Inferior parietal cortex (tissue), 1 donor: Measurements from ENCODE around the gene SDCBP2.

ENCODE experiments used
- DNase-seq: peaks from one replicate; pipeline ENCODE4 v3.0.0-alpha.2; 2016; ENCODE audit errors: extremely low spot score

SDCBP2 gene

DNA sequence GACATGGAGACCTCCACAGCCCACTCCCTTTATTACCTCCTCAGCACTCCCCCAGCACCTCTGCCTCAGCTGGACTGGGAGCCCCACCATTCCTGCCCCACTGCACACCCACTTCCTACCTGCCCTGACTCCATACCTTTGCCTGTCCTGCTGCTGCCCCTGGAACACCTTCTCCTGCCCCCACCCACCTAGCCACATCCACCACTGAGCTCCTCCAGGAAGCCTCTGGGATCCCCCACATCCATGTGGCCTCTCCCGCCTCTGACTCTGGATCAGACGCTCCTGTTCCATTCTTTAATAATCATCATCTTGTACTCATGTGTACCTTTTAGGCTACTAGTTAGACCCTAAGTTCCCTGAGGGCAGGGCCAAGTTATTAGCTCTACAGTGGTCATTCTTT, 2.2 kb upstream of the SDCBP2 start:
- DNase-seq: no peak

DNA sequence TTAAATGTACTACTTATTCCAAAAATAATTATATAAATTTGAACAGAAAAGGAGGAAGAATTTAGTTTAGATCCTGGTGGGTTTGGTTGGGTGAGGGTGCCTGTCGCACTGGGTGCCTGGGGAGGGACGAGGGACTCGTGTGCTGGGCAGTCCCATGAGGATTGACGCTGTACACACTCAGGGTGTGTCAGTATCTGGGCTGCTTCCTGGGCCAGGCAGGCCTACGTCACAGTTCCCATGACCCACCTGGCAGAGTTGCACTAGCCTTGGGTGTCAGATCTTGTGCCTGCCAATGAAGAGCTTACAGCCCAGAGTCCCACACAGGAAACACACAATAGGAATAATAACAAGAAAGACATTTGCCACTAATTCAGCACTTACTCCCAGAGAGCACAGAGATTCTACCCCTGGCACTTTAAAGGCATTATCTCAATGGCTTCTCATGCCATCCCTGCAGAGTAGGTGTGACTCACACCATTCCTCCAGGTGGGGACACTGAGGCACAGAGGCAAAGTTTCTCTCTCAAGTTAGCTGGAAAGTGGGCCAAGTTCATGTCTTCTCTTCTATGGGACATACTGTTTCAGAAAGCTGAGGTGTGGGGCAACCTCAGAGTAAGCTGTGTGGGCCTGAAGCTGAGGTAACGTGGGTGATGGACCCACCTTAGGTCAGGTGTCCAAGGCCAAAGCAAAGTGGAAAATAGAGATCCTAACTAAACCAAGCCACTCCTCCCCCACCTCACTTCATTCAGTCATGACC, 1.3 kb upstream of the SDCBP2 start:
- DNase-seq: no peak

DNA sequence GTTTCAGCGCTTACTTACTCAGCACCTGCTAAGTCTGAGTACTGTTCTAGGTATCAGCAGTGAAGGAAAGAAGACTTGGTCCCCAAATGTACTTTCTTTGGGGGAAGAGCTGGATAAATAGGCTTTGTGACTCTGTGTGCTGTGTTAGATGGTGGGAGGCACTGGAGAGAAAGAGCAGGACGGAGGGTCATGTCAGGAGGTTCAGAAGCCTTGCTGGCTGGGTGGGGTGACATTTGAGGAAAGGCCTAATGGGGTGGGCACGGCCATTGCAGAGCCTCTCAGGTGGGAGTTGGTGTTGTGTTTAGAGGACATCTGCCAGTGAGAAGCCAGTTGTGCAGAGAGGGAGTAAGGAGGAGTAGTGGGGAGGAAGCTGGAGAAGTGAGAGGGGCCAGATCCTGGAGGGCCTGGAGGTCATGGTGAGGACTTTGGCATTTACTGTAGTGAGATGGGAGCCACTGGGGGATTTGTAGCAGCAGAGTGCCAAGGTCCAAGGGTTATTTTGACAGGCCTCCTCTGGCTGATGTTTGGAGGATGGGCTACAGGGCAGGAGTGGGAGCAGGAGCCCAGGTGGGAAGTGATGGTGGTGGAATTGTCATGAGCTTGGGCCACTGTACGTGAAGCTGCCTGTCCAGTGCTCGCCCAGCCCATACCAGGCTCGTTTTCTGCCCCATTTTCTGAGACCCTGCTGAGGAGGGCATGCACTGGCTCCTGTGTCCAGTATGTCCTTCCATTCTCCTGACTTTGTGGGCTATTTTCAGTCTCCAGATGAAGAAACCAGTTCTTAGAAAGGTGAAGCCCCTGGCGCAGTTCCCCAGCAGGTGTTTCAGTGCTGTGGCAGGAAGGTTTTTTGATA, 886 bp downstream of the SDCBP2 start:
- DNase-seq: no peak

DNA sequence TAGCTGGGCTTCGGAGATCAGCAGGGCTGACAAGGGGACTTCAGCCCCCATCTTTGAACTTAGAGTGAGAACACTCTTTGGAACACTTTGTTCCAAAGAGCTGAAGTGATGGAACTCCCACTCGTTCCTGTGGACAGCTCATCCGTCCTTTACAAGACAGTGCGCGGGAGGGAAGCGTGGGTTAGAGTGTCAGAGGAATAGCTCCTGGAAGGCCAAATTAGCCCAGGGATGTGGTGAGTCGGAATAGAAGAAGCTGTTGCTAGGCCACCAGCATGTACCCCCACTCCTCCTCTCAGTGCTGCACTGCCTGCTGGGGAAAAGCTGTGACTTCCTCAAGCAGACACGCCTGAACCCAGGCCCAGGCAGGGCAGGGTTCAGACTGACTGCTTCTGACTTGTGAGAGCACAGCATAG, 1.7 kb downstream of the SDCBP2 start:
- DNase-seq: peak; percentile 59

DNA sequence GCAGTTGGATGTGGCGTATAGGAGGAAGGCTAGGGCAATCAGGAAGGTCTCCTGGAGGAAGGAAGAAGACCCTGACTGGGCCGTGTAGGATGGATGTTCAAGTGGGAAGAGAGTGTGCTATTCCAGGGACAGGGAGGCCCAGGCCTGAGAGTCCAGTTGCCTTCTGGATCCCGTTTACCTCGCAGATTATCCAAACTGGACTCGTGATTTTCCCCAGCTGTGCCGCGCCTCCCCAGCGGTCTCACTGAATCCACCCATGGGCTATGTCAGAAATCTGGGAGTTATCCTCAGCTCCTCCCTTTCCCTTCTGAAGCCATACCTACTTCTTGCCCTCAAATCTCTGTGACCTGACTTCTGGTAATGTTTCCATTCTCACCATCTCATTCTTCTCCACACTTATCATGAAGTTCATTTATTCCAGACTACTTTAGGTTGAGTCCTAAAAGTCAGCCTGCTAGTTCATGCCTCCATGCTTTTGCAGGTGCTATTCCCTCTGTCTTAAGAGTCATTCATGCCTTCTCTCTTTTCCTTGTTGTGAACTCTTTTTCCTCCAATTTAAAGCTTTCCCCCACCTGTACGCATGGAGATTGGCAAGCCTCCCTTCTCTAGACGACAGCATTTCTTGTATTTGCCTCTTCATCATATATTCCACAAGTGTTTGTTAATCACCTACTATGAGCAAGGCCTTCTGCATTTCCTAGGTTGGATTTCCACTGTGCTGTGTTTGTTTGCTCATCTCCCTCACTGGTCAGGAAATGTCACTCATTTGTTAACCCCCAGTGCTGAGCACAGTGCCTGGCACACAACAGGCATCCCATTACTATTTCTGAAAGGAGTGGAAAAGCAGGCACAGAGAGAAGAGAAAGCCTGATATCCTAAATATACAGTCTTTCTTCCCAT, 2.7 kb downstream of the SDCBP2 start:
- no peak for DNase-seq

DNA sequence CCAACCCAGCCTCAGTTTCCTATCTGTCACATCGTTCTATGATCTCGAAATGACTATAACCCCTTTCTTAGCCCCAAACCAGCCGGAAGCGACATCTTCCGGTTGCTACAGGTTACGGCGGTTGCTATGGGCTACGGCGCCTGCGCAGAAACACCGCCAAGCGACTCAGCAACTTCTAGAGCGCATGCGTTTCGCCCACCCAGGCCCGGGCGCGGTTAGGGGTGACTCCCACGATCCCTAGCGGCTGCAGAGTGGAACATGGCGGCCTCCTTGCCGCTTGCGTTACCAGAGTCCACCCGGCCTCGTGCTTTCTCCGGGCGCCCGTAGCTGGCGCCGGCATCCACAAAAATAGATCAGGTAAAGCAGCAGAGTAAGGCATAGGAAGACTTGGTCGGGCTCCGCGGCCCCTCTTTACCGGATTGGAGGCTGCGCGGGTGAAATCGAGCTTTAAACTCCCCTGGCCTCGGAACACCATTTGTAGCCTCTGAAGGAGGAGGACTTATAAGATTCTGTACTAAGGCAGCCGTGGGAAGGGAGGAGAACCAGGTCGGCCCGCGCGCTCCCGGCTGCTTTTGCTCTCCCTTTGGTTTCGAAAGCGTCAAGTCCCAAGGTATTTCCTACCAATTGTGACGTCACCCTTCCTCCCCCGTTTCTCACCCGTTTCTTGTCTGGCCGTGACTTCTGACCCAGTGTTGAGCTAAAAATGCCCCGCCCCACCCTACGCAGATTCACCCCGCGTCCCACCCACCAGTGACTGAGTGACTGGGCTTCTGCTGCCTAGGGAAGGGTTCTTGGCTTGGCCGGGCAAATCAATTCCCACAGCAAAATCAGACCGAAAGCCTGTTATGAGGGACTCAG, 3.5 kb downstream of the SDCBP2 start:
- DNase-seq: peak; percentile 97

DNA sequence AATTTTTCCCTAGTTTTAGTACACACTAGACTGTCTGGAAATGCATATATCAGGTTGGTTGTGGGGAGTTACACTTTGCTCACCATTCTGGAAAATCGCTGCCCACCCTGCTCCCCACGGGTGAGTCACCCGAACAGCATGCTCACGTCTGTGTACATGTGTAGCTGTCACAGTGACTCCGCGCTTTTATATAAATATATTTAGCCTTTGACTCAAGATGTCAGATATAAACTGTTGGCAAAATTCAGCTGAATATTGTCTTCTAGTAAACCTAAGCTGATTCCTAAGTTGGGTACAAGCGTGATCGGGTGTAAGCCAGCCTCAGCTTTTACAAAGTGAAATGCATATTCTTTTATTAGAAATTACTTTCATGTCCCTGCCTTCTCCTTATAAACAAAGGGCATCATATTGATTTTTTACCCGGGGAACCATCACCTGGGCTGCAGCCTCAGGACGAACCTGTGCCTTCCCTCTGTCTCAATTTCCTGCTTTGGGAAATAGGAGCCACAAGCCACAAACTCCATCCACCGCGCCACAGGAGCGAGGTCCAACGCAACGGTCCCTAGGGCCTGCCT, 4.3 kb downstream of the SDCBP2 start:
- DNase-seq: no peak

DNA sequence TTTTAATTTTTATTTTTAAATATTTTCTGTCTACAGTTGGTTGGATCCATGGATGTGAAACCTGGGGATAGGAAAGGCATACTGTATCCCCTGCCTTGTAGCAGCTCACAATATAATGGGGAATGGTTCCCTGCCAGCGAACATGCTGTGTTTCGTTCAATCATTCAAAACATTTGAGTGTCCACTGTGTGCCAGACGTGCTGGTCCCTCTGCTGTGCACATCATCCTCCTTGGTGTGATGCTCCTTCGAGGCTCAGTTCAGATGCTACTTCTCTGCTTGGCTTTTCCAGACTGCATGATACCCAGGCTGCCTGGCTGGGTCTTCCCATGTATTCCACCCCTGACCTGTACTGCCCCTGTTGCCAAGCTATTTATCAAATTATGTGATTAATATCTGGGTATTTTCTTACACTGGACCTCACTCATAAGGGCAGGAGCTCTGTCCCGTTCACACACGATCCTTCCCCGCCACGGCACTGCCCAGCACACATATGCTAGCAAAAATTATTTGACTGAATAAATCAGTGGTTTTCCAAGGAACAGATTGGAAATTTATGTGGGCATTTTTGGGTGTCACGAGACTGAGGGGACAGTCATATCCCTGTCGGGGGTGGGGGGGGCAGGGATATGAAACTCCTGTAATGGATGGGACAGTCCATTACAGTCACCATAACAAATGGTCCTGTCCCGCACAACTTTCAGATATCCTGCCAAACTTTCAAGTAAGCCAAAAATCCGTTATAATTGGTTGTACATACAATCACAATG, 4.9 kb downstream of the SDCBP2 start:
- DNase-seq: no peak

DNA sequence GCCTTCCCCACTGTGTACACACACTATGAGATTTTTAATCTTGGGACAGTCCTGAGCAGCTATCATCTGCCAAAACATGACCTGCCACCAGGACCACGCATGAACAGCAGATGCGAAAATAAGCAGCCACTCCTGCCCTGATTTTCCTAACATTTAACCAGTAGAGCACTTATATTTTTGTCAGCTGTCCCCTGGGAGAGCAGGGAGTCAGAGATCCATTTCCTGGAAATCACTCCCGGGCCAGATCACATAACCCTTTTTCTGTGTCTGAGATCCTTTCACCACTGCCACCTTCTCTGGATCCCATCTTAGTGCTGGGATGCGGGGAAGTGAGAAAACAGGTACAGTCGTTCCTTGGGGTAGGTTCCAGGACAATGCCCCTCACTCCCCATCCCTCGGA, 5.7 kb downstream of the SDCBP2 start:
- no peak for DNase-seq

DNA sequence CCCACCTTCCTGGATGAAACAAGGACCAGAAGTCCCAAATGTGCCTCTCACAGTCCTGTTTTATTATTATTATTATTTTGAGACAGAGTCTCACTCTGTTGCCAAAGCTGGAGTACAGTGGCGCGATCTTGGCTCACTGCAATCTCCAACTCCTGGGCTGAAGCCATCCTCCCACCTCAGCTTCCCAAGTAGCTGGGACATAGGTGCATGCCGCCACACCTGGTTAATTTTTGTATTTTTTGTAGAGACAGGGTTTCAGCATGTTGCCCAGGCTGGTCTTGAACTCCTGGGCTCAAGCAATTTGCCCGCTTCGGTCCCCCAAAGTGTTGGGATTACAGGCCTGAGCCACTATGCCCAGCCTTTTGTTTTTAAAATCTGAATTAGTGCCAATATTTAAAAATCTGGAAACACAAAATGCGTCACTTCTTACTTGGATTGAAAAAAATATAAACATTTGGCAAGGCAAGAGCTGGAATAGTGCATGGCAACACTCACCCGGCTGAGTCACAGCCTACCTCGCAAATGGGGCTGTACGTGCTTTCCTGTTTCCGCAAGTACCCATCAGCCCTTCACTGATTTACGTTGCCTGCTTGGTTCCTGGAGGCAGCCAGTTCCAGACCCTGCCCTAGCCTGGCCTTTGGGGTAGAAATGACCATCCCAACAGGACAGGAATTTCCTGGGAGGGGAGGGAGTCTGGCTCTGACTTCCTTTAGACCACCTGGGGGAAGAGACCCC, 6.3 kb downstream of the SDCBP2 start:
- no peak for DNase-seq

DNA sequence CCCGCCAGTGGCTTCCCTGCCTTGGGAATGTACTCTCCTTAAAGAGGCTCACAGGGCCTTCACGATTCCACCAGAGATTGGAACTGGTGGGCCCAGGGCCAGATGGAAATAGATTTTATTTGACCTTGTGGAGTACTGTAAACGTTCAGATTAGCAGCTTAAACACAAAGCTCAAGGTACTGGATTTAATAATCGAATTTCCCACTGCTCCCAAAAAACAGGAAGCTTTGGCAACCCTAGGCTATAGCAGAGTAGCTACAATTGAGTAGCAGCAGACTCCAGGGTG, 7.3 kb downstream of the SDCBP2 start:
- DNase-seq: no peak

DNA sequence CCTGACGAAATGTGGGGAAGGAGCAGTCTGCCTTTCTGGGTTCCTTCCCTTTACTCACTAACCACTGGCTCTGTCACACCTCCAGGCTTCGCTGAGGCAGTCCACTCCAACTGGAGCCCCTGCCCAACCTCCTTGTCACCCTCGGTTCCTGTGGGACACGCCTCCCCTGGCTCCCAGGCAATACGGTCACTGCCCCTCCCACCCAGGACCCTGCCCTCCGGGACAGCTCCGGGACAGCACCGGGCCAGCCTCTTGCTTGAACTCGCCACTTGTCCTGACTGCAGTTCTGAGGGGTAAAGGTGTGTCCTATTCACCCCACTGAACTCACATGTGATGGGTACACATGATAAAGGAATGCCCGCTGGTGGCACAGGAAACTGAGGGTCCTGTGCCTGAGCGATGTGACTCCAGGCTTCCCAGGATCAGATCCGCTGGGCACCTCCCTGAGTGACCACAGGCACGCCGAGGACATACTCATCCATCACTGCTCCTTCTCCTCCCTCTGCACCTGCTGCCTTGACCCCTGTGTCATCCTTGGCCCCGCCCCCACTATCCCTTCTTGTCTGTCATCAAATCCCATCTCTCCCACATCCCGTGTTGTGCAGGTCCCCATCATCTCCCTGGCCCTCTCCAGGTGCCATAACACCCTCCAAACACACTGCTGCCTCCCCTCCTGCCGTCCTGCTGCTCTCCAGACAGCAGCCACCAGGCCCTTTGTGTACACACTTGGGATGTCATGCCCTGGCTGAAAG, 7.9 kb downstream of the SDCBP2 start:
- no peak for DNase-seq

DNA sequence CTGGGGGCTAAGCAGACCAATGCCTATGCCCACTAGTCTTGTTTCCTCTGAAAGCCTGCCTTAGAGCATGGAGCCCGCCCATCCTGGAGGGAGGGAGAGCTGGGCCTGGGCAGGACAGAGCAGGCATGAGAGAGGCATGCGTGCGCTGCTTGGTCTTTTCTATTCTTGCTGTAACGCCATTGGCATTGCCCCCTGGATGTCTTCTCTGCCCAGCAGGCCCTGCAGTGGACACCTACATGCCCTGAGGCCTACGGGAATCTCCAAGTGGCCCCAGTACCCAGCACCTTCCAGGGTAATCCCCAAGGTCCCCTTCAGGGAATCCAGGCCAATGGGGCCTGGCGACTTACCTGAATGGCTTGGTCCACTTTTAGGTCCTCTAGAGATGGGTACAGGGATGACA, 8.9 kb downstream of the SDCBP2 start:
- DNase-seq: no peak

DNA sequence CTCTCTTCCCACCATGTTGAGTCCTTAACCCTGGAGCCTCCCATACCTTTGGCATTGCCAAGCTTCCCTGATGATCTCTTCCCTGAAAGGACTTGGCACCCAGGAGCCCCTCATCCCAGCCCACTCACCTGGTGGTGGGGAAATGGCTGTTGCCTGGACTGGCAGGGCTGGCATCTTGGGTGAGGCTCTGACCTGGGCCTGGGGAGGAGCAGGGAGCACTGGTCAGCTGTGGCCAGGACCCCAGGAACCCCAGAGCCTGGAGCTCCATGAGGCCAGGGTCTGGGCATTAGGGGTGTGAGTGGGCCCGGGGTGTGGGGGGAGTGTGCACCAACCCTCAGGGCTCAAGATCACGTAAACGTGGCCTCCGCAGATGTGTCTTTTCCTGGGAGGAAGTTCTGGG, 9.5 kb downstream of the SDCBP2 start:
- no peak for DNase-seq

DNA sequence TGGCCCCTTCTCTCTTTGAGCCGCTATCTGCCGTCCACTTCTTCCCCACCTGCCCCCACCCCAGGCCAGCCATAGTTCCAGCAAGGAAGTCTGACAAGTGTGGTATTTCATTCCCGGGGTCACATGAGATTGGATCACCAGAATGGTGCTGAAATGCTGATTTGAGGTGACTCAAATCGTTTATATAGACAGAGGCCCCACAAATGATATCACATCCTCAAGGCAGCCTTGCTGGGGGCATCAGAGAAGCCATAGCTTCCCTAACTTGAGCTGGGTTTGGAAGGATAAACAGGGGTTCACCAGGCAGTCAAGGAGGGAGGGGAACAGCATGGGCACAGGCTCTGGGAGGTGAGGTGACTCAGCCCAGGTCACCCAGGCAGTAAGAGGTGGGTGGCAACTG, 9.9 kb downstream of the SDCBP2 start:
- no peak for DNase-seq

DNA sequence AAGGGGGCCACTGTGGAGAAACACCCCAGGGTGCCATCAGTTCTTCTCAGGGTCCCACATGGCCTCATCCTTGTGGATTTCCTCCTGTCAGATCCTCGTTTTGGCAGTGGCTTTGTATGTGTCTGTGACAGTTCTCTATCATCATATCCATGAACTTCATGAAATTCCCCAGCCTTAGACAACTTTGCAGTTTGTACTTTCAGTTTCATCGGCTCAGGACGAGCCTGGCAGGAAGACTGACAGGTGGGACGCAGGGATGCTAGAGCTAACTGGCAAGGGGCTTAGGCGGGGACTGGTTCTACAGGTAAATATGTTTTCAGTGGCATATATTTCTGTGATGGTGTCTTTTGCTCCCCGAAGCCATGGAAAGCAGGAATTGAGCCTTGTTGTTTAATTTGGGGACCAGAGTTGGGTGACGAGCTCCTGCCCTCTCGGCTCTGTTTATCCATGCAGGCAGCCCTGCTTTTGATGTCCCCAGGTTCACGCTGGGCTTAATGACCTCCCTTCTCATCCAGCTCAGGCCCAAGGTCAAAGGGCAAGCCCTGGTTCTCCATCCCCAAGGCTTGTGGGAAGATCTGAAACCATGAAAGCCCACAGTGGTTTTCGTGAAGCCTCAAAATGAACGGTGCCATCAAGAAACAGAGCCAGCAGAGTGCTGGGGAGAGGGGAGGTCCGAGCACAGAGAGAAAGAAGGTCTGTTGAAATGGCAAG, 11.2 kb downstream of the SDCBP2 start:
- DNase-seq: no peak

DNA sequence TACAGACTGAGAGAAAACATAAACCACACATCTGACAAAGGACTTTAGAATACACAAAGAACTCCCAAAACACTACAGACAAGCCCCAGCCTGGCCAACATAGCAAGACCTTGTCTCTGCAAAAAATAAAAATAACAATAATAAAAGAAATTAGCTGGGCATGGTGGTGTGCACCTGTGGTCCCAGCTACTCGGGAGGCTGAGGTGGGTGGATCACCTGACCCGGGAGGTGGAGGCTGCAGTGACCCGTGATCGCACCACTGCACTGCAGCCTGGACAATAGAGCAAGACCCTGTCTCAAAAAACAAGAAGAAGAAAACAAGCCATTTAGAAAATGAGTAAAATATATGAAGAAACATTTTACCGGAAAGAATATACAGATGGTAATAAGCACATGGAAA, 13.1 kb downstream of the SDCBP2 start:
- DNase-seq: no peak

DNA sequence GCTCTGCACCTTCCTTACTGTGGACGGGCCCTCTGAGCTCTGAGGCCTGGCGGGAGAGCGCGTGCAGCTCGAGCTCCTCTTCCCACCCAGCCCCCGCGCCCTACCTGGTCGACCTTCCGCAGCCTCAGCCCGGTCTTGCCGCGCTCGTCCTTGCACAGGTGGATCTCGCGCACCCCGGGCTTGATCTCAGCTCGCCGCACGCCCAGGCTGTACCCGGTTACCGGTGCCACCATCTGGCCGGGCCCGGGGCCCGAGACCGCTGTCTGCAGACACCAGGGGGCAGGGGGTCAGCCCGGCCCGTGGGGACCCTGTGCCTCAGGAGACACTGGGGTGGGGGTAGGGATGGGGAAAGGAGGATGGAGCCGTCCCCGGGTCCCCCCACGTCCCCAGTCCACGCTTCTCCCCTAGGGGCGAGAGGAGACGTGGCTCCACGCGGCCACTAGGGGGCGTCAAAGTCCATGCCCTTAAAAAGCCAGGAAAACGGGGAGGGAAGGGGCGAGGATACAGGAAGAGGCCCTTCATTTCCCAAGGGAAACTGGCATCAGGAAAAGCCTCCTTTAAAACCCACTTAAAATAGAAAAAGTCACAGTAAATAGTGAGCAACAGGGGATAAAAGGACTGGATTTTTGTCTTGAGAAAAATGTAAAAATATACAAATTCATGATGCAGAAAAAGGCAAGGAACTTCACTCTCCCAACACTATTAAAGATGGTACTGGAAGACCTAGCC, 15.5 kb downstream of the SDCBP2 start:
- DNase-seq: peak; percentile 90
